Transverse colon (tissue), 4 donors: ENCODE measurements around the gene CDKAL1. TPM values are rescaled to one million over a fixed set of nuclear protein-coding genes. Genes with fewer than 3 reads are reported as not detected.

ENCODE experiments used
- DNase-seq: peaks from one replicate; pipeline ENCODE4 v3.0.0-alpha.2; 2019
- H3K27ac ChIP-seq, 4 donors: fragments of 200-600 bp; sonication (generic); 2 replicates each; pipeline ENCODE4 v1.5.1; 2016 to 2018; ENCODE audit warnings: inconsistent platforms in 4 of 4
- H3K27me3 ChIP-seq: fragments of 200-600 bp; sonication (generic); 2 replicates; pipeline ENCODE4 v1.5.1; 2017; ENCODE audit warnings: inconsistent platforms
- H3K36me3 ChIP-seq, 4 donors: fragments of 200-600 bp; sonication (generic); 2 replicates each; pipeline ENCODE4 v1.5.1; 2017 to 2019; ENCODE audit warnings: inconsistent platforms in 4 of 4
- H3K4me1 ChIP-seq, 4 donors: fragments of 200-600 bp; sonication (generic); 2 replicates each; pipeline ENCODE4 v1.5.1; 2017 to 2020; ENCODE audit warnings: inconsistent platforms in 4 of 4
- H3K4me3 ChIP-seq, 4 donors: fragments of 200-600 bp; sonication (generic); 1 replicate in 1 of 4; 2 replicates in 3 of 4; pipeline versions ENCODE4 v1.5.1 to v1.6.1; 2017 to 2019; ENCODE audit warnings: inconsistent platforms in 4 of 4
- H3K9me3 ChIP-seq, 2 donors: fragments of 200-600 bp; sonication (generic); 2 replicates each; pipeline ENCODE4 v1.5.1; 2017 to 2019; ENCODE audit warnings: inconsistent platforms in 2 of 2
- EP300 ChIP-seq: sonication (generic); formaldehyde crosslinking; IDR thresholded peaks from one replicate; pipeline ENCODE4 v1.6.1; 2017; ENCODE audit warnings: antibody characterized with exemption, low read depth
- POLR2A ChIP-seq: fragments of 450-650 bp; IDR thresholded peaks from one replicate; pipeline ENCODE4 v1.6.1; 2016; ENCODE audit warnings: antibody characterized with exemption, mild to moderate bottlenecking, moderate library complexity
- POLR2AphosphoS5 ChIP-seq, 3 donors: sonication (generic); formaldehyde crosslinking; IDR thresholded peaks; one replicate each; pipeline ENCODE4 v1.6.1; 2016; ENCODE audit warnings: antibody characterized with exemption in 3 of 3
- WGBS, 2 donors: methylation state at CpG; one replicate each; pipeline ENCODE4 v1.1.5; 2018; ENCODE audit warnings: low coverage in 1 of 2; 5-methylcytosine and 5-hydroxymethylcytosine counted together
- in situ Hi-C, 4 donors: fragments of 200-750 bp; cut with MboI; loops; one replicate each; pipeline versions ENCODE4 v1.15.0 to v1.15.1; 2017; ENCODE audit warnings: low sequenced_read_pairs in 3 of 4, low pct_ligation_motif_present in 1 of 4, low pct_unique_long_range_greater_than_20kb in 1 of 4
- intact Hi-C: fragments of 100-400 bp; cut with DNase I; formaldehyde crosslinking; loops from one replicate; pipeline ENCODE4 v1.15.1; 2023; ENCODE audit warnings: low total_unique reads
- total RNA-seq, 4 donors: library from RNA; depleted of rRNA; stranded (reverse); fragments of >200 nt; gene quantifications; one replicate each; pipeline ENCODE4 v1.1.0, GENCODE V29; 2016
- TF ChIP-seq, protein P1 (sequence below), 5 experiments: fragments of 200-600 bp in 3 of 5; fragments of 450-650 bp in 2 of 5; sonication (generic) in 3 of 5; IDR thresholded peaks; 1 replicate in 2 of 5; 2 replicates in 3 of 5; pipeline ENCODE4 v1.5.1; 2016 to 2017; ENCODE audit warnings: antibody characterized with exemption in 5 of 5, inconsistent platforms in 3 of 5, mild to moderate bottlenecking in 2 of 5, moderate library complexity in 1 of 5

Gene CDKAL1
- total RNA-seq, 4 donors from 2014 or later = 4.8 to 21.7 (median 12.5) TPM

DNA sequence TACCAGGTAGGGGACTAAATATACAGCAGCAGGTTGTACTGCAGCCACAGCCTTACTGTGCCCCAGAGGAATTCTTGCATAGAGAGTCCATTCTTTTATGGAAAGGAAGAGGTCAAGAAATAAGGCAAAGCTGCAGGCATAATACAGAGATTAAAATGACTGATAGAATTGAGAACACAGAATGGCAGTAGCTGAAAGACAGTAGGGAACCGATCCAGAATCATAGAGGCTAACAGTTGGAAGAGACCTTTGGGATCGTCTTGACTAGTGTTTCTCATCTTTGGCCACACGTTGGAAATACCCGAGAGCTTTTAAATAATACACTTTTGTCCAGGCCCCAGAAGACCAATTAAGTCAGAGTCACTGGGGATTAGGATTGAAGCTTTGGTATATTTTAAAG, 566.7 kb downstream of the CDKAL1 start:
- H3K27ac ChIP-seq = no peak overlapping the region
- intact Hi-C loops = no loop called here
- no peaks in the 10 kb centered on the region for H3K4me1 ChIP-seq
- no peaks in the 10 kb centered on the region for H3K9me3 ChIP-seq
- in situ Hi-C loops = no loop called here
- DNase-seq = no peak
- H3K4me3 ChIP-seq = no peak overlapping the region
- WGBS, 2 donors = 93 to 94% methylated on average over 3 to 4 of the region's 4 CpGs
- no peak for TF ChIP-seq EP300
- no peak for TF ChIP-seq POLR2A
- TF ChIP-seq POLR2AphosphoS5 (IDR thresholded peaks at IDR 0.05) = no peak
- TF ChIP-seq, protein P1, sequence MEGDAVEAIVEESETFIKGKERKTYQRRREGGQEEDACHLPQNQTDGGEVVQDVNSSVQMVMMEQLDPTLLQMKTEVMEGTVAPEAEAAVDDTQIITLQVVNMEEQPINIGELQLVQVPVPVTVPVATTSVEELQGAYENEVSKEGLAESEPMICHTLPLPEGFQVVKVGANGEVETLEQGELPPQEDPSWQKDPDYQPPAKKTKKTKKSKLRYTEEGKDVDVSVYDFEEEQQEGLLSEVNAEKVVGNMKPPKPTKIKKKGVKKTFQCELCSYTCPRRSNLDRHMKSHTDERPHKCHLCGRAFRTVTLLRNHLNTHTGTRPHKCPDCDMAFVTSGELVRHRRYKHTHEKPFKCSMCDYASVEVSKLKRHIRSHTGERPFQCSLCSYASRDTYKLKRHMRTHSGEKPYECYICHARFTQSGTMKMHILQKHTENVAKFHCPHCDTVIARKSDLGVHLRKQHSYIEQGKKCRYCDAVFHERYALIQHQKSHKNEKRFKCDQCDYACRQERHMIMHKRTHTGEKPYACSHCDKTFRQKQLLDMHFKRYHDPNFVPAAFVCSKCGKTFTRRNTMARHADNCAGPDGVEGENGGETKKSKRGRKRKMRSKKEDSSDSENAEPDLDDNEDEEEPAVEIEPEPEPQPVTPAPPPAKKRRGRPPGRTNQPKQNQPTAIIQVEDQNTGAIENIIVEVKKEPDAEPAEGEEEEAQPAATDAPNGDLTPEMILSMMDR (IDR thresholded peaks at IDR 0.05) = no peak
- no peaks in the 10 kb centered on the region for H3K36me3 ChIP-seq
- no peaks in the 10 kb centered on the region for H3K27me3 ChIP-seq

DNA sequence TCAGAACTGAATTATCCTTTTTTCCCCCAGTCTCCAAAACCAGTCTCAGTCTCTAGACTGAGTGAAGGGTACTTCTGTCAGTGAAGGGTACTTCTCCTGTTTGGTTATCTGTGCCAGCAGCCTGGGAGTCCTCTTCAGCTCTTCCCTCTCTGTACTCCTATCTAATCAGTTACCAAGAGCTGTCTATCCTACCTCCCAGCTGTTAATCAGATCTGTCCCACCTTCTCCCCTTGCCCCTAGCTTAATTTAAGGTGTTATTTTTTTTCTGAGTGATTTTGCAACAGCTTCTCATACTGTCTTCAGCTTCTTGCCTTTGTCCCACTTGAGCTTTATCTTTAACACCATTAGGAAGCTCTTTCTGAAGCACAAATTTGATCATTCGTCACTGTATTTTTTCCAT, 567.4 kb downstream of the CDKAL1 start:
- Histone ChIP-seq H3K9me3 (no peaks in the 10 kb centered on the region), H3K27ac (no peak overlapping the region), H3K36me3 (no peaks in the 10 kb centered on the region), H3K27me3 (no peaks in the 10 kb centered on the region), H3K4me3 (no peak overlapping the region), H3K4me1 (no peaks in the 10 kb centered on the region)
- in situ Hi-C loops = no loop called here
- TF ChIP-seq POLR2A = no peak
- TF ChIP-seq, protein P1 (IDR thresholded peaks at IDR 0.05) = no peak
- TF ChIP-seq EP300 = no peak
- TF ChIP-seq POLR2AphosphoS5 (IDR thresholded peaks at IDR 0.05) = no peak
- 86 to 97% methylated on average over 1 of the region's 1 CpG for WGBS, 2 donors
- DNase-seq = no peak
- intact Hi-C loops = no loop called here

DNA sequence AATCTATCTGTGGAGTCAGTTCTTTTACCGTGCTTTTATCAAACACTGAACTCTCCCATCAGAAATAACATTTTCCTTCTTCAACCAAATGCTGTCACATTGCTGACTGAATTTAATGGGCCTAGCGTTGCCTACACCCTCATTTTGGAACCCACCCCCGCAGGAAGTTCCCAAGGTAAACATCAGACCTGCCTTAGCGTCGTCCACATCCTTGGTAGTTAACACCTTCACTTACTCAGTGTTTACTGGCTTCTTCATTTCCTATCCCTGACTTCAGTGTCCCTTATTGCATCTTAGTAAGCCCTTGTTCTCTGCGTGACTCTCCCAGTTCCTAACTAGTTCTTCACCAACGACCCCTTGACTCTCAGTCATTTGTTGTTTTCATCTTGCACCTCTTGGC, 567.9 kb downstream of the CDKAL1 start:
- Histone ChIP-seq H3K27ac (no peak overlapping the region), H3K27me3 (no peaks in the 10 kb centered on the region), H3K9me3 (no peaks in the 10 kb centered on the region), H3K36me3 (no peaks in the 10 kb centered on the region), H3K4me3 (no peak overlapping the region), H3K4me1 (no peaks in the 10 kb centered on the region)
- intact Hi-C loops (no loop called here), in situ Hi-C loops (no loop called here)
- WGBS, 2 donors = 54 to 72% methylated on average over 7 of the region's 7 CpGs
- TF ChIP-seq POLR2AphosphoS5 (IDR thresholded peaks at IDR 0.05) (no peak), EP300 (no peak), POLR2A (no peak)
- TF ChIP-seq, protein P1 (IDR thresholded peaks at IDR 0.05) = no peak
- no peak for DNase-seq

GRCh38 chr6:21102624-21103023, 568.4 kb downstream of the CDKAL1 start:
- WGBS, 2 donors = 90 to 91% methylated on average over 7 of the region's 7 CpGs
- DNase-seq = no peak
- H3K27me3 ChIP-seq = no peaks in the 10 kb centered on the region

More at GRCh38 chr6:21102624-21103023, 568.4 kb downstream of the CDKAL1 start:
- Histone ChIP-seq H3K36me3 (no peaks in the 10 kb centered on the region), H3K9me3 (no peaks in the 10 kb centered on the region), H3K4me1 (no peaks in the 10 kb centered on the region), H3K4me3 (no peak overlapping the region), H3K27ac (no peak overlapping the region)
- intact Hi-C loops = no loop called here
- TF ChIP-seq EP300 = no peak
- no peak for TF ChIP-seq POLR2AphosphoS5 (IDR thresholded peaks at IDR 0.05)
- TF ChIP-seq, protein P1 (IDR thresholded peaks at IDR 0.05) = no peak
- no peak for TF ChIP-seq POLR2A
- in situ Hi-C loops = no loop called here
